Ishikawa (cell line): ENCODE data around the gene PRM1.

Experiments
- CEBPB ChIP-seq: IDR thresholded peaks from 2 replicates; pipeline ENCODE4 v1.6.1; 2012
- CREB1 ChIP-seq: IDR thresholded peaks from 2 replicates; pipeline ENCODE4 v1.6.1; 2012; ENCODE audit warnings: low read depth
- EGR1 ChIP-seq: IDR thresholded peaks from 2 replicates; pipeline ENCODE4 v1.6.1; 2012
- EP300 ChIP-seq: IDR thresholded peaks from 2 replicates; pipeline ENCODE4 v1.6.1; 2012; ENCODE audit warnings: borderline replicate concordance
- FOXM1 ChIP-seq: IDR thresholded peaks from 2 replicates; pipeline ENCODE4 v1.6.1; 2012; ENCODE audit warnings: low read depth, borderline replicate concordance
- NFIC ChIP-seq: IDR thresholded peaks from 2 replicates; pipeline ENCODE4 v1.6.1; 2012
- RAD21 ChIP-seq: IDR thresholded peaks from 2 replicates; pipeline ENCODE4 v1.6.1; 2012; ENCODE audit warnings: low read depth
- TAF1 ChIP-seq: IDR thresholded peaks from 2 replicates; pipeline ENCODE4 v1.6.1; 2012; ENCODE audit warnings: low read depth, mild to moderate bottlenecking
- TCF12 ChIP-seq: IDR thresholded peaks from 2 replicates; pipeline ENCODE4 v1.6.1; 2012; ENCODE audit warnings: low read depth
- TEAD4 ChIP-seq: IDR thresholded peaks from 2 replicates; pipeline ENCODE4 v1.6.1; 2012
- YY1 ChIP-seq: IDR thresholded peaks from 2 replicates; pipeline ENCODE4 v1.6.1; 2012; ENCODE audit warnings: low read depth
- ZBTB7A ChIP-seq: IDR thresholded peaks from 2 replicates; pipeline ENCODE4 v1.6.1; 2012; ENCODE audit warnings: low read depth
- TF ChIP-seq, protein P1 (sequence below): IDR thresholded peaks from 2 replicates; pipeline ENCODE4 v1.6.1; 2012; ENCODE audit warnings: low read depth, mild to moderate bottlenecking
- TF ChIP-seq, protein P2 (sequence below): IDR thresholded peaks from 2 replicates; pipeline ENCODE4 v1.6.1; 2012
- TF ChIP-seq, protein P3 (sequence below): IDR thresholded peaks from 2 replicates; pipeline ENCODE4 v1.6.1; 2012

Gene PRM1

DNA sequence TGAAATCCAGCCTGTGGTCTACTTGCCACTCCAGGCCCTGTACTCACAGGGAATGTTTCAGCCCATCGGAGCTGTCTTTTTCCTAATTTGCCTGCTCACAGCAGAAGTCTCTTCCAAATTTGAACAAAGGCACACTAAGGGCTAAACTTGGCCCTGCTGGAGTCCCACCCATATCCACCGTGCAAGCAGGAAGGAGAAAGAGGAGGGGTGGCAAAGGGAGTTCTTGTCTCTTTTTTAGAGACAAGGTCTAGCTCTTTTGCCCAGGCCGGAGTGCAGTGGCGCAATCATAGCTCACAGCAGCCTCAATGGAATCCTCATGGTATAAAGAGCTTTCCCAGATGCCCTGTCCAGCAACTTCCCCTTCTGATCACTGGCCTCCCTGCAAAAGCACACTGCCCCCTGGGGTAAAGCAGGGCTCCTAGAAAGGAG is 2.7 kb upstream of the PRM1 start:
- peak; percentile 56 for TF ChIP-seq CEBPB
- TF ChIP-seq, protein P1, sequence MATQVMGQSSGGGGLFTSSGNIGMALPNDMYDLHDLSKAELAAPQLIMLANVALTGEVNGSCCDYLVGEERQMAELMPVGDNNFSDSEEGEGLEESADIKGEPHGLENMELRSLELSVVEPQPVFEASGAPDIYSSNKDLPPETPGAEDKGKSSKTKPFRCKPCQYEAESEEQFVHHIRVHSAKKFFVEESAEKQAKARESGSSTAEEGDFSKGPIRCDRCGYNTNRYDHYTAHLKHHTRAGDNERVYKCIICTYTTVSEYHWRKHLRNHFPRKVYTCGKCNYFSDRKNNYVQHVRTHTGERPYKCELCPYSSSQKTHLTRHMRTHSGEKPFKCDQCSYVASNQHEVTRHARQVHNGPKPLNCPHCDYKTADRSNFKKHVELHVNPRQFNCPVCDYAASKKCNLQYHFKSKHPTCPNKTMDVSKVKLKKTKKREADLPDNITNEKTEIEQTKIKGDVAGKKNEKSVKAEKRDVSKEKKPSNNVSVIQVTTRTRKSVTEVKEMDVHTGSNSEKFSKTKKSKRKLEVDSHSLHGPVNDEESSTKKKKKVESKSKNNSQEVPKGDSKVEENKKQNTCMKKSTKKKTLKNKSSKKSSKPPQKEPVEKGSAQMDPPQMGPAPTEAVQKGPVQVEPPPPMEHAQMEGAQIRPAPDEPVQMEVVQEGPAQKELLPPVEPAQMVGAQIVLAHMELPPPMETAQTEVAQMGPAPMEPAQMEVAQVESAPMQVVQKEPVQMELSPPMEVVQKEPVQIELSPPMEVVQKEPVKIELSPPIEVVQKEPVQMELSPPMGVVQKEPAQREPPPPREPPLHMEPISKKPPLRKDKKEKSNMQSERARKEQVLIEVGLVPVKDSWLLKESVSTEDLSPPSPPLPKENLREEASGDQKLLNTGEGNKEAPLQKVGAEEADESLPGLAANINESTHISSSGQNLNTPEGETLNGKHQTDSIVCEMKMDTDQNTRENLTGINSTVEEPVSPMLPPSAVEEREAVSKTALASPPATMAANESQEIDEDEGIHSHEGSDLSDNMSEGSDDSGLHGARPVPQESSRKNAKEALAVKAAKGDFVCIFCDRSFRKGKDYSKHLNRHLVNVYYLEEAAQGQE = peak; percentile 56
- TF ChIP-seq, protein P2, sequence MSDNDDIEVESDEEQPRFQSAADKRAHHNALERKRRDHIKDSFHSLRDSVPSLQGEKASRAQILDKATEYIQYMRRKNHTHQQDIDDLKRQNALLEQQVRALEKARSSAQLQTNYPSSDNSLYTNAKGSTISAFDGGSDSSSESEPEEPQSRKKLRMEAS = no peak

DNA sequence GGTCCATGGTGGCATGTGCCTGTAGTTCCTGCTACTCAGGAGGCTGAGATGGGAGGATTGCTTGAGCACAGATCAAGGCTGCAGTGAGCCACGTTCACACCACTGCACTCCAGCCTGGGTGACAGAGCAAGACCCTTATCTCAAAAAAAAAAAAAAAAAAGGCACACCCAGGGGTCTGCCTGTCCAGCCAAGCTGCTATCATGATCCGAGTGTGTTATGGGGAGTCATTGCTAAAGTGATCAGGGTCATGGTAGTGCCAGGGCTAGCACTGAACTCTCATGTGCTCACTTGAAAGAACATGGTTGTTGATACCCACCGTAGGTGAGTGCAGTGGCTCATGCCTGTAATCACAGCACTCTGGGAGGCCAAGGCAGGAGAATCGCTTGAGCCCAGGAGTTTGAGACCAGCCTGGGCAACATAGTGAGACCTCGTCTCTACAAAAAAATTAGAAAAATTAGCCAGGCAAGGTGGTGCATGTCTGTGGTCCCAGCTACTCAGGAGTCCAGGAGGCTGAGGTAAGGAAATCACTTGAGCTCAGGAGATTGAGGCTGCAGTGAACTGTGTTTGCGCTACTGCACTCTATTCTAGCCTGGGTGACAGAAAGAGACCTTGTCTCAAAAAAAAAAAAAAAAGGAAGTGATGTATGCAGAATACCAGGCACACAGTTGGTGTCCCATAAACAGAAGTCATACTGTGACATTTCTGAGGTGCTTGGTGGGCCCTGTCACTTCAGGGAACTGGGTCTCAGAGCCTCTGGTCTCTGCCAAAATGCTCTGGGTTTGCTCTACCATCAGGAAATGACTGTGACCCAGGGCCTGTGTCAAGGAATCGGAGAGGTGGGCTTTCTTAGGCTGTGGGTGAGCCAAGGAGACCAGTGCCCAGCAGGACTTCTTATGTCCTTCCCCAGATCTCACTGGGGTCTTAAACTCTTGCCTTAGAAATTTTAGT is 2.2 kb downstream of the PRM1 start:
- TF ChIP-seq EGR1 = no peak
- TF ChIP-seq ZBTB7A = no peak
- no peak for TF ChIP-seq TAF1
- no peak for TF ChIP-seq TEAD4
- TF ChIP-seq, protein P2 = no peak
- TF ChIP-seq FOXM1 = no peak
- TF ChIP-seq, protein P3, sequence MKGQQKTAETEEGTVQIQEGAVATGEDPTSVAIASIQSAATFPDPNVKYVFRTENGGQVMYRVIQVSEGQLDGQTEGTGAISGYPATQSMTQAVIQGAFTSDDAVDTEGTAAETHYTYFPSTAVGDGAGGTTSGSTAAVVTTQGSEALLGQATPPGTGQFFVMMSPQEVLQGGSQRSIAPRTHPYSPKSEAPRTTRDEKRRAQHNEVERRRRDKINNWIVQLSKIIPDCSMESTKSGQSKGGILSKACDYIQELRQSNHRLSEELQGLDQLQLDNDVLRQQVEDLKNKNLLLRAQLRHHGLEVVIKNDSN = no peak
- TF ChIP-seq EP300 = no peak
- no peak for TF ChIP-seq RAD21
- TF ChIP-seq, protein P1 = no peak
- no peak for TF ChIP-seq TCF12
- TF ChIP-seq NFIC = no peak
- TF ChIP-seq YY1 = no peak
- no peak for TF ChIP-seq CEBPB
- no peak for TF ChIP-seq CREB1

DNA sequence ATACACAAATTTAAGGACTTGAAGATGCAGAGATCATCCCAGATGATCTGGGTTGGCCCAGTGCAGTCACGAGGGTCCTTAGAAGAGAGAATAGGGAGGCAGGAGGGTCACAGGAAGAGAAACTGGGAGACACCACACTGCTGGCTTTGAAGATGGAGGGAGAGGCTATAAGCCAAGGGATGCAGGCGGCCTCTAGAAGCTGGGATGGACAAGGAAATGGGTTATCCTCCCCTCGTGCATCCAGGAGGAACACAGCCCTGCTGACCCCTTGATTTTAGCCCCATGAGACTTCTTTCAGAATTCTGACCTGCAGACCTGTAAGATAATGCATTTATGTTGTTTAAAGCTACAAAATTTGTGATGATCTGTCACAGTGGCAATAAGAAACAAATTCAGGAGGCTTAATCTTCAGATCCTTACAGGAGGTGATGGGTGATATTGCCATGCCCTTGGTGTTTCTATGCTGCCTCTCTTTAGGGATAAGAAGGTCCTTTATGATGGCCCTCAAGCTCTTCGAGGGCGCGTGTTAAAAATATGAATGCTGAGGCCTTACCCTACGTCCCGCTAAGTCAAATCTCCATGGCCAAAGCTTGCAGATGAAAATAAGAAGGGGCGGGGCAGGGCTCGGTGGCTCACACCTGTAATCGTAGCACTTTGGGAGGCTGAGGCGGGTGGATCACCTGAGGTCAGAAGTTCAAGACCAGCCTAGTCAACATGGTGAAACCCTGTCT is 3.4 kb downstream of the PRM1 start:
- TF ChIP-seq NFIC = no peak
- TF ChIP-seq, protein P2 = no peak
- no peak for TF ChIP-seq FOXM1
- TF ChIP-seq ZBTB7A = no peak
- no peak for TF ChIP-seq YY1
- TF ChIP-seq TCF12 = no peak
- no peak for TF ChIP-seq EP300

DNA sequence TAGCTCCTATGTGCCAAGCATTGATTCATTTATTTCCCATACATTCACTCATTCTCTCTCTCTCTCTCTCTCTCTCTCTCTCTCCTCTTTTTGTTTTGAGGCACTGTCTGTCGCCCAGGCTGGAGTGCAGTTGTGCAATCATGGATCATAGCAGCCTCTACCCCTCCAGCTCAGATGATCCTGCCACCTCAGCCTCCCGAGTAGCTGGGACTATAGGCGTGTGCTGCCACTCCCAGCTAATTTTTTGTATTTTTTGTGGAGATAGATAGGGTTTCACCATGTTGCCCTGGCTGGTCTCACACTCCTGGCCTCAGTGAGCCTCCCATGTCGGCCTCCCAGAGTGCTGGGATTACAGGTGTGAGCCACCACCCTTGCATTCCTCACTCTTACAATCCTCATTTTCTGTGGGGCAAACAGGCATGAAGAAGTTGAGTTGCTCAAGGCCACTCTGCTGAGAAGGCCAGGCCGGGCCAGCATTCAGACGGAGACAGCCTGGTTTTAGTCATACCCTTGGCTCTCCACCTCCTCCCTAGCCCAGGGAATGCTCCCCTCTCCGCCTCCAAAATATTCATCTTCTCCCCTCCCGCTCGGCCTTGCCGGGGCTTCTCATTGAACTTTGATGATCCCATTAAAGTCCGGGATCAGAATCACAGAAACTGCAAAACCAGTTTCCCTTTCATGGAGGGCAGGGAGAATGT is 4.1 kb downstream of the PRM1 start:
- no peak for TF ChIP-seq TAF1
- TF ChIP-seq RAD21 = no peak
- TF ChIP-seq NFIC = no peak
- no peak for TF ChIP-seq CREB1
- TF ChIP-seq EP300 = no peak
- TF ChIP-seq, protein P3 = no peak
- no peak for TF ChIP-seq TCF12
- TF ChIP-seq TEAD4 = no peak
- TF ChIP-seq, protein P1 = no peak
- TF ChIP-seq EGR1 = no peak
- TF ChIP-seq ZBTB7A = no peak
